Measurements from ENCODE around the gene RBM11.
"Not testable (repeated sequence)": the region's sequence is repeated elsewhere in the genome, so short reads cannot be mapped to it uniquely, and the experiment has no call there.

Gene RBM11, protein sequence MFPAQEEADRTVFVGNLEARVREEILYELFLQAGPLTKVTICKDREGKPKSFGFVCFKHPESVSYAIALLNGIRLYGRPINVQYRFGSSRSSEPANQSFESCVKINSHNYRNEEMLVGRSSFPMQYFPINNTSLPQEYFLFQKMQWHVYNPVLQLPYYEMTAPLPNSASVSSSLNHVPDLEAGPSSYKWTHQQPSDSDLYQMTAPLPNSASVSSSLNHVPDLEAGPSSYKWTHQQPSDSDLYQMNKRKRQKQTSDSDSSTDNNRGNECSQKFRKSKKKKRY

DNA sequence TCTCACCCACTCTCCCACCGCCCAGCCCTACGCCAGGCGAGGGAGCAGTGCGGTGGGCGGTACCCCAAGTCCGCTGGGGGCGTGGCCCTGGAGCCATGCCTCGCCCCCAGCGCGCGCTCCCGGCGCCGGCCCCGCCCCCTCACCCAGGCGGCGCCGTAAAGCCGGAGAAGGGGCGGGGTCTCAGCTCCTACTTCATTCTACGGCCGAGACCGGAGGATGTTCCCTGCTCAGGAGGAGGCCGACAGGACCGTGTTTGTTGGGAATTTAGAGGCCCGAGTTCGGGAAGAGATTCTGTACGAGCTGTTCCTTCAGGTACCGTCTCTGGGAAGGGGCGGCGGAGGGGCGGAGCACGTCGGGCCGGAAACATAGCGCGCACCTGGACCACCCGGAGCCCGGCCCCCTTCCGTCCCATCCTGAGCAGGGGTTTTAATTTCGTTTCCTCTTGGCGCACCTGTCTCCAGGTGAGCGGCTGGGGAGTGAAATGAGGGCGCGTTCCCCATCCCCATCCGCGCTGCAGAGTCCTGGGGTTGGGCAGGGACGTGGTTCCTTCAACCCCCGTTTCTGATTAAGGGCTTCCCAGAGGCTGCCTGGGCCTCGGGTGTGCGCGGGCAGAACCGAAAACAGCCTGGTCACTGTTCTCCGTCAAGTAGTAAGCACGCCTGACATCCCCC lies at the start of gene RBM11:
Gene RBM11 (plus strand): TSS at position 187 of the 671 bp plus-strand sequence. CDS start 30 bp downstream, at position 217.
- peak; percentile 66 for DNase-seq (ENCODE audit: low read depth)

GRCh38 chr21:14166463-14167223 lies 49.3 kb upstream of the RBM11 start:
- not testable (repeated sequence) for DNase-seq (ENCODE audit: low read depth)

DNA sequence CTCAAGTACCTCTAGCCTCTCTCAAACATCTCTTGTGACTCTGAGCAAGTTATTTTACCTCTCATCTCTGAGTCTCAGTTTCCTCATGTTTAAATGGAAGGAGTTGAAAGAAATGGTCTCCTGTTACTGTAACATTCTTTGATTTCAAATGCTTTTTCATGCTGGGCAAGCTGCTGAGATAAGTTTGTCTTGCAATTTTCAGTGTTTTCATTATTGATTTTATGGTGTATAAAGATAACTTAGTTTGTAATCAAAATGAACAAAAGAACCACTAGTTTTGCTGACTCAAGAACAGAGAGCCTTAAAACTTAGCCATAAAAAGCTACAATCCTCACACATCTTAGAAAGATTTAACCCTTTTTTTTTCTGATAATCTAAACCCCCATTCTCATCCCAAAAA lies 9.7 kb upstream of the RBM11 start:
- DNase-seq (ENCODE audit: low read depth): no peak

DNA sequence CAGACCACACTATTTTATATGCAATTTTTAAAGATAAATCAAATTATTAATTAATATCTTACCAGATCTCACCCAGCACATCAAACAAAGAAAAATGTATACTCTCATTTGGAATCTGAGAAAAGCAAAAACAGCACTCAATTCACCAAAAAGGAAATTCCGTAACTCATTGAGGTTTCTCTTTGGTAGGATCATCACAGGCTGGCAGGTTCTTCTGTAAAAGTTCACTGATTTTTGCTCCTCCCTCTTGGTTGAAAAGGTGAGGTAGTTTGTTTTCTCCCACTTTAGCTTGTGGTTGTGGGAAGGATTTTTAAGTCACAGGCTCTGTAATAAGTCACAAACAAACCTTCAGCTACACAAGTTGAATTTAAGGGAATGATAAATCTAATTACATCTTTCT lies 5.2 kb upstream of the RBM11 start, which contains the start of gene LIPI:
Gene LIPI (minus strand): TSS at position 218 of the 400 bp plus-strand sequence. CDS start 110 bp downstream, at position 108.
- no peak for DNase-seq (ENCODE audit: low read depth)

DNA sequence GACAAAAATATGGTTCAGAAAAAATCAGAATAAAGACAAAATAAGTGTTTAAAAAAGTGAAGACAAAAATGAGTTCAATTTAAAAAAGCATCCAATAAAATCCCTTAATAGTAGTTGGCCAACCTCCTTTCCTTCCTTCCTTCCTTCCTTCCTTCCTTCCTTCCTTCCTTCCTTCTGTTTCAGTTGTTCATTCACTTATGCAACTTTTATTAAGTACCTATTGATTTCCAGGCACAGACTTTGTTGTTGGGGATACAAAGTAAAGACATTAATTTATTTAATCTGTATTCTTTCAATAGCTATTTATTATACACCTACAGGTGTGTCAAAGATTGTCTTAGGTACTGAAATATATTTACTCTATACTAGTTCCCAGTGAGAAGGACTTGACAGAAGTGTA lies 2.8 kb upstream of the RBM11 start:
- DNase-seq (ENCODE audit: low read depth): no peak

GRCh38 chr21:14223365-14223764 lies 7.4 kb downstream of the RBM11 start:
- DNase-seq (ENCODE audit: low read depth): no peak

GRCh38 chr21:14229399-14229798 lies 13.4 kb downstream of the RBM11 start:
- DNase-seq (ENCODE audit: low read depth): no peak

- DNase-seq (ENCODE audit: low read depth): no peak
Observed at GRCh38 chr21:14235101-14235500, 19.1 kb downstream of the RBM11 start.

- no peak for DNase-seq (ENCODE audit: low read depth)
Observed at GRCh38 chr21:14236180-14236579, 20.2 kb downstream of the RBM11 start.

DNA sequence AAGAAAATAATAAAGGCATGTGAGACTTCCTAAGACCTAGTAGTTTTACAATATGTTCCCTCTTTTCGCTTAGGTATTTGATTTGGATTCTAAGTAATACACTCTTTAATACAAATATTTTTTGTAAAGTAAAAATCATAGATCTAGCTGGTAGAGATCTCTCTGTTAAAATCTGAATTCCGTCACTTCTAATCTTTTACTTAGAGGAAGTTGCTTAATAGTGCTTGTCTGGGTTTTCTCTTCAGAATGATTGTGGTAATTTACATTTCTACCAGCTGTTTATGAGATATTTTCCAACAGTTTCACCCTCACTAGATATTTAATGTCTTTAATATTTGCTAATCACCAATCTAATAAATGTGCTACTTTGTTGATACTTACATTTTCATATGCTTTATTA lies 23.3 kb downstream of the RBM11 start:
- DNase-seq (ENCODE audit: low read depth): no peak

DNA sequence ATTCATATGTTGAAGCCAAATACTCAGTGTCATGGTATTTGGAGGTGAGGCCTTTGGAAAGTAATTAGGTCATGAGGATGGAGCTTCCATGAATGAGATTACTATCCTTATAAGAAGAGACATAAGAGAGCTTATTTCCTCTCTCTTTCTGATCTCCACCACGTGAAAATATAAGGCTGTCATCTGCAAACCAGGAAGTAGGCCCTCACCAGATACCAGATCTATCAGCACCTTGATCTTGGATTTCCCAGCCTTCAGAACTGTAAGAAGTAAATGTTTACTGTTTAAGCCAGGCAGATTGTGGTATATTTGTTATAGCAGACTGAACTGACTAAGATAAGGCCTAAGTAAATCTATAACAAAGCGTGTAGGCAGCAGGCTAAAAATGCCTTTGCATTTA lies 25.3 kb downstream of the RBM11 start:
- no peak for DNase-seq (ENCODE audit: low read depth)

DNA sequence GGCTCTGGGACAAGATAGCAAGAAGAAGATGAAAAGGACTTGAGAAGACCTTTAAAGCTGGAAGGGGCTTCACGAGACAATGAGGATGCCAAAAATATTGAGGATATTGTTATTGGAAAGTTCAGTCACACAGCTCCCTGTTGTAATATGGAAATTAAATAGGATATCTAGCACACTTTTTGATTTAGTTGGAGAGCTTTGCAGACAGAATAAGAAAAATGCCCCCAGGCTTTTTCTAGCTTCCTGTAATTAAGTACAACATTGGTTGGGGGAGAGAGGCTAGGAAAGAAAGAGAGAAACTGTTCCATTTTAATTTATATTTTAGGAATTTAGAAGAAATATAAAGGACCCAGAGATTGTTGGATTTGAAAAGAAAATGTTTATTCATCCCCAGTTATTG lies 27.5 kb downstream of the RBM11 start:
- no peak for DNase-seq (ENCODE audit: low read depth)

DNA sequence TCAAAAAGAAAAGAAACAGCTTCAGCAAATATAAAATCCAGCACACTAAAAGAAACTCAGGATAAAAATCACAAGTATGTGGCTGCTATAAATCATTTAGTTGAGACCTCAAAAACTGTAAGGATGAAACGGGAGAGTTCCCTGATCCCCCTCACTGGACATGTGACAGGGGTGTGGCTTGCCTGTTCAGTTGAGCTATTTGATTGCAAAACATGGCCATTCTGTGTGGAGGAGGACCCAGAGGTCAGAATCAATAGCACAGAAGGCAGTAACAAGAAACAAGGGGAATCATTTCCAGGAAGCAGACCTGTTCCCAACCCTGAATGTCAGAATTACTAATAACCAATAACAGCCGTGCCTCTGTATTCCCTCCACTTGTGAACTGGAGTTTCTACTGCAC lies 27.9 kb downstream of the RBM11 start:
- no peak for DNase-seq (ENCODE audit: low read depth)

DNA sequence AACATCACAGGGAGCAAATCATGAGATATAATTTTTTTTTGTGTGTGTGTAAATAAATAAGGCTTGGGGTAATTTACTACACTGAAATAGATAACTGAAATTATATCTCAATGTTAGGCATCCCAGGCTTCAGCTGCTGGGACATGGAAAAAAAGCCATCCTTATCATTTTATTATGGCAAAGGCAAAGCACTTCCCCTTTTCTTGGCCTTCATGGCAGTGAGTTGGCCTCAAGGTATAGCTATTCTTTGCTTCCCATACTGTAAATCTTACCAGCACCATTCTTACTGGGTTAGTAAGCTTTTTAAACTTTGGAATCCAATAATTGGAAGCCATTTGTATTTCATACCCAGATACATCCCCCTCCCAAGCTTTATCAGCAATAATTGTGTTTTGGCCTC lies 29.0 kb downstream of the RBM11 start:
- no peak for DNase-seq (ENCODE audit: low read depth)

DNA sequence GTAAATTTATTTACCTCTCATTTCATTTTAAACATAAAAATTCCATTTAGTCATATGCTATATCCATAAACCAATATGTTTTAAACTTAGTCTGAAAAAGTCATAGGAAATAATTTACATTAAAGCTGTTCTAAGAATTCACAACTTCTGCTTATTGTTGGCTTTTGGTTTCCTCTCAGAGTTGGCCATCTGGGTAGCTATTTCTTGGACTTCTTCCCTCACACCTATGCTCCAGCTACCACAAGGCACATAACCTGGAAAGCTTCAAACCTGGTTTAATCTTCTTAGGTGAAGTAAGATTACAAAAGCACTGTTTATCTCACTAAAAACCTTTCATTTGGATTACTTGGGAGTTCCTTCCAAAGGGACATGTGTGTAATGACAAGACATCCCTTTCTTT lies 29.8 kb downstream of the RBM11 start:
- DNase-seq (ENCODE audit: low read depth): no peak

GRCh38 chr21:14251336-14251735 lies 35.4 kb downstream of the RBM11 start:
- no peak for DNase-seq (ENCODE audit: low read depth)

DNA sequence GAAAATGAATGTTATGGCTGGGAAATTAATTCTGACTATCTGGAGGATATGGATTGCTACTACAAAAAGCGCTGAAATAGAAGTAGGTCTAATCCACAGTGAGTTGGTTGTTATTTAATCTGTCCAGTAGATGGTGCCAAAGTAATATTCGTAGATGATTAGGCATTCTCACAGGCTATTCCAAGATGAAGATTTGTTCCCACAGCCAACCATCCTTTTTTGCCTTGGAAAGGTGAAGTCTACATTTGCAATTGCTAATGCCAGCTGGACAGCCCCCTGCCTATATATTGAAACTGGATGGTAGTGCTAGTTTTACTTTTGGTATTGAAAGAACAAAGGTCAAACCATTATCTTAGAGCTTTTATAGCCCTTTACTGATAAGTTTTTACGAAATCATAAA lies 43.8 kb downstream of the RBM11 start:
- DNase-seq (ENCODE audit: low read depth): no peak

DNA sequence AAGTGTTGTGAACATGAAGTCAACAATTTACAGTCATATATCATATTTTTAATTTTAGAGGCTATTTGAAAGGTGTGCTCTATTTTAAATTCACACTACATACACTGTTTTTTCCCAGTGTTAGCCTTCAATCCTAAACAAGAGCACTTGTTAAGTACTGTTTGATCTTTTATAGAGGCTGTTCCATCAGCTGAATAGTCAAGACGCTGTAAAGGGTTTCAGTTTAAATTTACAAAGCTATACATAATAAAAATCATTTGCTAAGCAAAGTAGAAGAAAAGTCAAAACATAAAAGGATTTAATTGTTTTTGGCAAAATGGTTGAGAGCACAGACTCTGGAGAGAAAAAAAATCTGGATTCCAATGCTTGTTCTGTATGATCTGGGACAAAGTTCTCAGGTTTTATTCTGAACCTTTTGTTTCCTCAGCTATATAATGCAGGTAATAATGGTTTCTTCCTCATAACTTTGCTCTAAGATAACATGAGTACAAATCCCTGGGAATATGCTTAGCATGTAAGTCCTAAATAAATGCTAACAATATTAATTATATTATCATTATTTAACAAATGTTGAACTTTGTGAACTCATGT lies 44.3 kb downstream of the RBM11 start:
- DNase-seq (ENCODE audit: low read depth): no peak

DNA sequence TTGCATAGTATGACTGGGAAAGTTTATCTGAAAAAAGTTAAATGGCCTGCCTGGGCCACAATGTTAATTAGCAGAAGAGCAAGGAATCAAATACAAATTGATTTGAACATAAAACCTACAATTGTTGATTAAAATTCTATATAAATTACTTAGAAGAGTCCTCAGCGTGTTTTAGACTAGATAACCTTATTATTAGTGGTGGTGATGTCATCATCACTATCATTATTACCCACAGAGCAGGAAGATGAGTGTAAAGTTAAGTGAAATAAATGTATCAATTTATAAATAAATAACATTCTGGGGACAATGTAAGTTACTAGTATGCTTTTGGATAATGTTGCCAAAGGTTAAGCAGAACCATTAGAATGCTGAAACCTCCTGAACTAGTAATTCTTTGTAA lies 46.1 kb downstream of the RBM11 start:
- DNase-seq (ENCODE audit: low read depth): no peak

DNA sequence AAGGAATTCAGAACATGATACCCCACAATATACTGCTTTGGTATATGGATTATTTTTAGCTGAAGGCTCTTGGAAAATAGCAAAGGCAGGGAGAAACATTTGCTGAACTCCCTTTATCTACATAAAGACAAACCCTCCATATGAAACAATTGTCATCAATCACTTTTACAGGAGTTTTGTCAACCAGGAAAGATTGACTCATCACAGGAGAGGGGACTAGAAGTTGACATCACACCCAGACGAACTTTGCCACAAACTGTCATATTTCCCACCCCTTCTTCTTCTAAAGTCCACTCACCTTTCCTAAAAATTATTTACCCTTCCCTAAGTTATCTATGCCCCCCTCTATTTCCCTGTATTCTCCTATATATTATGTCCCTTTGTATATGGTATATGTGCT lies 47.9 kb downstream of the RBM11 start:
- DNase-seq (ENCODE audit: low read depth): no peak

DNA sequence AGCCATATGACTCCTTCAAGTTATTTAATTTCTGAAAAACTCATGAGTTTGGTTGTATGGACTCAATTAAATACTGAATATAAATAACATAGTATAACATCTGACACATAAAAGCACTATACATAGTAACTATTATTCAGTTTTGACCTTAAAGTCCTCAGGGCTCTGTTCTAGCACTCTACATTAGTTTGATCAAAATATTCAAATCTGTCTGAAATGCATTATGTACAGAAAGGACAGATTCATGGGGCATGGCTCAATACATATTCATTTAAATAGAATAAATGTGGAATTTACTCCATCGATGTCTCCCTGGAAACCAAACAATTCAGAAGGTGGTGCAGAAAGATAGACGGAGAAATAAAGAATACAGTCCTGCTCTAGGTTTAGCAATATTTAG lies 49.1 kb downstream of the RBM11 start:
- DNase-seq (ENCODE audit: low read depth): no peak

GRCh38 chr21:14267076-14267475 lies 51.1 kb downstream of the RBM11 start:
- no peak for DNase-seq (ENCODE audit: low read depth)

- DNase-seq (ENCODE audit: low read depth): no peak
Observed at GRCh38 chr21:14270631-14271030, 54.7 kb downstream of the RBM11 start.

Measured in stimulated activated CD8-positive, alpha-beta memory T cell treated with anti-CD3 and anti-CD28 coated beads, Interleukin-4, amount 100 ng/mL, for 24 hours (primary cell).